ENCODE results near the gene ANKRD52. TPM values are rescaled to one million over a fixed set of nuclear protein-coding genes. Genes with fewer than 3 reads are reported as not detected.

The ANKRD52 gene
- 25.8 and 46.2 TPM in 2 replicates for total RNA-seq

GRCh38 chr12:56258068-56258819 lies at the start of gene ANKRD52:
TSS of gene ANKRD52 (minus strand) at chr12:56258384. CDS start at chr12:56258269, 115 bp downstream.

GRCh38 chr12:56299853-56300643 lies 41.9 kb upstream of the ANKRD52 start, which contains the start of gene CS:
TSS of gene CS (minus strand) at chr12:56300330. CDS start at chr12:56300201, 129 bp downstream.

GRCh38 chr12:56266693-56267442 lies 8.7 kb upstream of the ANKRD52 start, which contains the start of gene COQ10A:
TSS of gene COQ10A (plus strand) at chr12:56266942. CDS start at chr12:56267119, 177 bp downstream.

GRCh38 chr12:56229916-56230431 lies 28.2 kb downstream of the ANKRD52 start, which contains the start of gene SLC39A5:
TSS of gene SLC39A5 (plus strand) at chr12:56230051. CDS start at chr12:56231275, 1,224 bp downstream.

GRCh38 chr12:56224102-56224701 lies 34.0 kb downstream of the ANKRD52 start, which contains the start of gene NABP2:
TSS of gene NABP2 (plus strand) at chr12:56224342. CDS start at chr12:56224857, 515 bp downstream.

GRCh38 chr12:56221757-56222530 lies 36.2 kb downstream of the ANKRD52 start, which contains the start of gene RNF41:
TSS of gene RNF41 (minus strand) at chr12:56221922. CDS start at chr12:56214047, 7,875 bp downstream.

GRCh38 chr12:56189099-56189917 lies 68.9 kb downstream of the ANKRD52 start, which contains the start of gene SMARCC2:
TSS of gene SMARCC2 (minus strand) at chr12:56189483. CDS start at chr12:56189461, 22 bp downstream.

Other genes starting within 250 kb of the ANKRD52 start
- 1.5 and 2.1 TPM in 2 replicates for gene IKZF4, start 237.3 kb downstream of the ANKRD52 start, total RNA-seq
- 214 and 242 TPM in 2 replicates for gene RPS26, start 216.5 kb downstream of the ANKRD52 start, total RNA-seq
- gene ERBB3, start 178.2 kb downstream of the ANKRD52 start, total RNA-seq, result under 0.01 and 0.23 TPM in 2 replicates
- 93.5 and 173 TPM in 2 replicates for gene PA2G4, start 153.8 kb downstream of the ANKRD52 start, total RNA-seq
- gene RPL41, start 141.8 kb downstream of the ANKRD52 start, total RNA-seq, result 1,282 and 1,487 TPM in 2 replicates
- gene ZC3H10, start 140.1 kb downstream of the ANKRD52 start, total RNA-seq, result 4.5 and 5.3 TPM in 2 replicates
- 136 and 210 TPM in 2 replicates for gene ESYT1, start 130.1 kb downstream of the ANKRD52 start, total RNA-seq
- 51.1 and 83.1 TPM in 2 replicates for gene MYL6B, start 105.8 kb downstream of the ANKRD52 start, total RNA-seq
- gene MYL6, start 100.0 kb downstream of the ANKRD52 start, total RNA-seq, result 1,143 and 1,914 TPM in 2 replicates
- 27.3 and 39.4 TPM in 2 replicates for gene SMARCC2, start 68.9 kb downstream of the ANKRD52 start, total RNA-seq
- gene RNF41, start 36.5 kb downstream of the ANKRD52 start, total RNA-seq, result 127 and 135 TPM in 2 replicates
- 21.1 and 23.6 TPM in 2 replicates for gene NABP2, start 34.0 kb downstream of the ANKRD52 start, total RNA-seq
- not detected in 2 replicates for gene SLC39A5, start 28.3 kb downstream of the ANKRD52 start, total RNA-seq
- 7.1 and 13.4 TPM in 2 replicates for gene COQ10A, start 8.6 kb upstream of the ANKRD52 start, total RNA-seq
- gene CS, start 41.9 kb upstream of the ANKRD52 start, total RNA-seq, result 62.4 and 198 TPM in 2 replicates
- 97.3 and 152 TPM in 2 replicates for gene CNPY2, start 57.6 kb upstream of the ANKRD52 start, total RNA-seq
- 15.7 and 22.2 TPM in 2 replicates for gene PAN2, start 75.6 kb upstream of the ANKRD52 start, total RNA-seq
- gene IL23A, start 80.5 kb upstream of the ANKRD52 start, total RNA-seq, result not detected in 2 replicates
- gene STAT2, start 101.7 kb upstream of the ANKRD52 start, total RNA-seq, result 173 and 265 TPM in 2 replicates
- gene APOF, start 104.5 kb upstream of the ANKRD52 start, total RNA-seq, result not detected in 2 replicates
- 3.6 and 9.3 TPM in 2 replicates for gene TIMELESS, start 191.0 kb upstream of the ANKRD52 start, total RNA-seq
- gene MIP, start 196.3 kb upstream of the ANKRD52 start, total RNA-seq, result not detected in 2 replicates
- 1.2 and 1.4 TPM in 2 replicates for gene SPRYD4, start 210.2 kb upstream of the ANKRD52 start, total RNA-seq
- 0.18 TPM in 1 of 2 replicates, not detected in the other for gene GLS2, start 229.8 kb upstream of the ANKRD52 start, total RNA-seq

Measured in smooth muscle cell of the umbilical artery (primary cell).